ENCODE results near the gene GALR2.

The GALR2 gene

DNA sequence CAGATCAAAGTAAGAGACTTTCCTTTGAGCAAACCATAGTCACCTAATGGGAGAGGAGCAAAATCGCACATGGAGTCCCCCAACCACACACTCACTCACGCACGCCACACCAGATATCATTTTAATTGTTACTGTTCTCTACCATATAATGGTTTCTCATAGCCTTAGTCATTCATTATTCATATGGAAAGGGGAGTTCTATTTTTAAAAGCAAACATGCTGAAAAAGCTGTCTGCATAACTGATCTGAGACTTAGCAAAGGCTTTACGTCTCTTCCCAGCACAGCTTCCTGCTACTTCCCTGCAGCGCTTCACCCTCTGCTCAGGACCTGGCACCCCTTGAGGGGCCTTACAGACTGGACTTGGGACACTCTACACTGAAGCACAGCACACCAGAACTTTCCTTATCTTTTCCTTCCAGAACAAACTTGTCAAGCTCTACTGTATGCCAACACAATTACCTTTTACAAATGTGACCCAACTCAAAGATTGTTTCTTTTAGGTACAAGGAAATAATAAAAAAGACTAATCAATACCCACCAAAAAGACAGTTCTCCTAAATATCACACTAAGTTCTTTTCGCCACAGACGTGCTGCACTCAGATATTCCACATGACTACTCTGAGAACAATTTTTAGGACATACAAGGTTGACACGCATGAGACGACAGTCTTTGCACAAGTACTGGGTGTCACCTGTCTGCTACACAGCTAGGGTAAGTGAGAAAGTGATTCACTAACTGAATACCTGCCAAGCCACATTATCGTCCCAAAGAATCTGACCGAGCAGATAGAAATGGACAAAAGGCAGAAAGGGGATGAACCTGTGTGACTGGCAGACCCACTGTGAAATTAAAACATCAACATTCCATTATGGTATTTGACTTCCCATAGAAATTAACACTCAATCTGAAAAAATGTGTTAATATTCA is 23.8 kb upstream of the GALR2 start:
- ATAC-seq: no peak
- TF ChIP-seq, protein P1, sequence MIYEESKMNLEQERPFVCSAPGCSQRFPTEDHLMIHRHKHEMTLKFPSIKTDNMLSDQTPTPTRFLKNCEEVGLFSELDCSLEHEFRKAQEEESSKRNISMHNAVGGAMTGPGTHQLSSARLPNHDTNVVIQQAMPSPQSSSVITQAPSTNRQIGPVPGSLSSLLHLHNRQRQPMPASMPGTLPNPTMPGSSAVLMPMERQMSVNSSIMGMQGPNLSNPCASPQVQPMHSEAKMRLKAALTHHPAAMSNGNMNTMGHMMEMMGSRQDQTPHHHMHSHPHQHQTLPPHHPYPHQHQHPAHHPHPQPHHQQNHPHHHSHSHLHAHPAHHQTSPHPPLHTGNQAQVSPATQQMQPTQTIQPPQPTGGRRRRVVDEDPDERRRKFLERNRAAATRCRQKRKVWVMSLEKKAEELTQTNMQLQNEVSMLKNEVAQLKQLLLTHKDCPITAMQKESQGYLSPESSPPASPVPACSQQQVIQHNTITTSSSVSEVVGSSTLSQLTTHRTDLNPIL (CRISPR knock-in tag; IDR thresholded peaks at IDR 0.05; ENCODE audit: low read depth): no peak
- TF ChIP-seq ZFP30 (CRISPR knock-in tag; IDR thresholded peaks at IDR 0.05) (no peak), TCF4 (CRISPR knock-in tag; IDR thresholded peaks at IDR 0.05; ENCODE audit: borderline replicate concordance) (no peak), ZNF565 (CRISPR knock-in tag; conservative IDR thresholded peaks at IDR 0.05; ENCODE audit: low read depth) (no peak), ARNTL (CRISPR knock-in tag; IDR thresholded peaks at IDR 0.05; ENCODE audit: borderline replicate concordance, low read depth) (no peak), ESRRG (CRISPR knock-in tag; IDR thresholded peaks at IDR 0.05) (no peak), TOX (CRISPR knock-in tag; IDR thresholded peaks at IDR 0.05; ENCODE audit: borderline replicate concordance) (no peak), ISL1 (CRISPR knock-in tag; IDR thresholded peaks at IDR 0.05) (no peak), GLIS3 (CRISPR knock-in tag; IDR thresholded peaks at IDR 0.05) (no peak), SNAI2 (CRISPR knock-in tag; IDR thresholded peaks at IDR 0.05) (no peak), BACH2 (CRISPR knock-in tag; IDR thresholded peaks at IDR 0.05; ENCODE audit: borderline replicate concordance) (no peak), ZNF8 (CRISPR knock-in tag; IDR thresholded peaks at IDR 0.05) (no peak), OSR1 (CRISPR knock-in tag; IDR thresholded peaks at IDR 0.05) (no peak), ZFP3 (CRISPR knock-in tag; IDR thresholded peaks at IDR 0.05) (no peak)
- TF ChIP-seq, protein P2, sequence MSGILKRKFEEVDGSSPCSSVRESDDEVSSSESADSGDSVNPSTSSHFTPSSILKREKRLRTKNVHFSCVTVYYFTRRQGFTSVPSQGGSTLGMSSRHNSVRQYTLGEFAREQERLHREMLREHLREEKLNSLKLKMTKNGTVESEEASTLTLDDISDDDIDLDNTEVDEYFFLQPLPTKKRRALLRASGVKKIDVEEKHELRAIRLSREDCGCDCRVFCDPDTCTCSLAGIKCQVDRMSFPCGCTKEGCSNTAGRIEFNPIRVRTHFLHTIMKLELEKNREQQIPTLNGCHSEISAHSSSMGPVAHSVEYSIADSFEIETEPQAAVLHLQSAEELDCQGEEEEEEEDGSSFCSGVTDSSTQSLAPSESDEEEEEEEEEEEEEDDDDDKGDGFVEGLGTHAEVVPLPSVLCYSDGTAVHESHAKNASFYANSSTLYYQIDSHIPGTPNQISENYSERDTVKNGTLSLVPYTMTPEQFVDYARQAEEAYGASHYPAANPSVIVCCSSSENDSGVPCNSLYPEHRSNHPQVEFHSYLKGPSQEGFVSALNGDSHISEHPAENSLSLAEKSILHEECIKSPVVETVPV (CRISPR knock-in tag; IDR thresholded peaks at IDR 0.05): no peak
- TF ChIP-seq, protein P3, sequence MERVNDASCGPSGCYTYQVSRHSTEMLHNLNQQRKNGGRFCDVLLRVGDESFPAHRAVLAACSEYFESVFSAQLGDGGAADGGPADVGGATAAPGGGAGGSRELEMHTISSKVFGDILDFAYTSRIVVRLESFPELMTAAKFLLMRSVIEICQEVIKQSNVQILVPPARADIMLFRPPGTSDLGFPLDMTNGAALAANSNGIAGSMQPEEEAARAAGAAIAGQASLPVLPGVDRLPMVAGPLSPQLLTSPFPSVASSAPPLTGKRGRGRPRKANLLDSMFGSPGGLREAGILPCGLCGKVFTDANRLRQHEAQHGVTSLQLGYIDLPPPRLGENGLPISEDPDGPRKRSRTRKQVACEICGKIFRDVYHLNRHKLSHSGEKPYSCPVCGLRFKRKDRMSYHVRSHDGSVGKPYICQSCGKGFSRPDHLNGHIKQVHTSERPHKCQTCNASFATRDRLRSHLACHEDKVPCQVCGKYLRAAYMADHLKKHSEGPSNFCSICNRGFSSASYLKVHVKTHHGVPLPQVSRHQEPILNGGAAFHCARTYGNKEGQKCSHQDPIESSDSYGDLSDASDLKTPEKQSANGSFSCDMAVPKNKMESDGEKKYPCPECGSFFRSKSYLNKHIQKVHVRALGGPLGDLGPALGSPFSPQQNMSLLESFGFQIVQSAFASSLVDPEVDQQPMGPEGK (CRISPR knock-in tag; IDR thresholded peaks at IDR 0.05; ENCODE audit: borderline replicate concordance): no peak
- TF ChIP-seq, protein P4, sequence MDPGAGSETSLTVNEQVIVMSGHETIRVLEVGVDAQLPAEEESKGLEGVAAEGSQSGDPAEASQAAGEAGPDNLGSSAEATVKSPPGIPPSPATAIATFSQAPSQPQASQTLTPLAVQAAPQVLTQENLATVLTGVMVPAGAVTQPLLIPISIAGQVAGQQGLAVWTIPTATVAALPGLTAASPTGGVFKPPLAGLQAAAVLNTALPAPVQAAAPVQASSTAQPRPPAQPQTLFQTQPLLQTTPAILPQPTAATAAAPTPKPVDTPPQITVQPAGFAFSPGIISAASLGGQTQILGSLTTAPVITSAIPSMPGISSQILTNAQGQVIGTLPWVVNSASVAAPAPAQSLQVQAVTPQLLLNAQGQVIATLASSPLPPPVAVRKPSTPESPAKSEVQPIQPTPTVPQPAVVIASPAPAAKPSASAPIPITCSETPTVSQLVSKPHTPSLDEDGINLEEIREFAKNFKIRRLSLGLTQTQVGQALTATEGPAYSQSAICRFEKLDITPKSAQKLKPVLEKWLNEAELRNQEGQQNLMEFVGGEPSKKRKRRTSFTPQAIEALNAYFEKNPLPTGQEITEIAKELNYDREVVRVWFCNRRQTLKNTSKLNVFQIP (CRISPR knock-in tag; IDR thresholded peaks at IDR 0.05; ENCODE audit: borderline replicate concordance, low read depth): no peak

DNA sequence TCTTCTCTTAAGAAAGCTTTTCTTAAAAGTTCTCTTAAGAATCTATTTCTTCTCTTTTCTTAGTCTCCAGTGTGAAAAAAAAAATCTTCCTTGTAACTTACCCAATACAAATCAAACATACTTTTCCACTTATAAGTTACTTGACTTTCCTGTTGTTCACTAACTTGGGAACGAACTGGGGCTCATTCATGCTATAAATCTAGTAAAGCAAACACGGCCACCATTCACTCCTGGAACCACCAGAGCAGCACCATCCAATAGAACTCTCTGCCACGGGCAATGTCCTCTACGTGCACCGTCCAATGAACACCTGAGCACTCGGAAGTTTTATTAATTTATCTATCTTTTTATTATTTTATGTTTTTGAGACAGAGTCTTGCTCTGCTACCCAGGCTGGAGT is 23.0 kb upstream of the GALR2 start:
- TF ChIP-seq TCF4 (CRISPR knock-in tag; IDR thresholded peaks at IDR 0.05; ENCODE audit: borderline replicate concordance) (no peak), SNAI2 (CRISPR knock-in tag; IDR thresholded peaks at IDR 0.05) (no peak), CSDC2 (CRISPR knock-in tag; IDR thresholded peaks at IDR 0.05) (no peak), GLIS3 (CRISPR knock-in tag; IDR thresholded peaks at IDR 0.05) (no peak), ZFP3 (CRISPR knock-in tag; IDR thresholded peaks at IDR 0.05) (no peak)
- TF ChIP-seq, protein P4 (CRISPR knock-in tag; IDR thresholded peaks at IDR 0.05; ENCODE audit: borderline replicate concordance, low read depth): no peak
- TF ChIP-seq, protein P3 (CRISPR knock-in tag; IDR thresholded peaks at IDR 0.05; ENCODE audit: borderline replicate concordance): no peak
- TF ChIP-seq, protein P2 (CRISPR knock-in tag; IDR thresholded peaks at IDR 0.05): no peak
- TF ChIP-seq, protein P1 (CRISPR knock-in tag; IDR thresholded peaks at IDR 0.05; ENCODE audit: low read depth): no peak
- ATAC-seq: no peak
